ENCODE data around the gene REEP5.
"Not testable (repeated sequence)": the region's sequence is repeated elsewhere in the genome, so short reads cannot be mapped to it uniquely, and the experiment has no call there.

The REEP5 gene

DNA sequence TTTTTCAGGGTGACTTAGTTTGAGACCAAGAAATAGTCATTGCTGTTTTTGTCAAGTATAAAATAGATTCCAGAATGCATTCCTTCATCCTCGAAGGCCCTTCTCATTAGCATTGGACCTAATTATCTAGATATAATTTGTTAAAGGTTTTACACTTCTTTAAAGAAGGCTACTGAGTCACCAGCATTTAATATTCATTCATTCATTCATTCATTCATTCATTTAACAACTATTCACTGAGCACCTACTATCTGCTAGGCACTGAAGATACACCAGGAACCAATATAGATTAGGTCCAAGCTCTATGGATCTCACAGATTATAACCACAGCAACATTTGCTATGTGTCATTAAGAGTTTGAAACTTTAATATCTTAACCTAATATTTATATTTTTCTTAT, 11.1 kb upstream of the REEP5 start:
- DNase-seq (ENCODE audit: low spot score) = no peak

GRCh38 chr5:112931473-112931872, 9.4 kb upstream of the REEP5 start:
- no peak for DNase-seq (ENCODE audit: low spot score)

- no peak for DNase-seq (ENCODE audit: low spot score)
These were observed 8.0 kb upstream of the REEP5 start for GRCh38 chr5:112930082-112930344.

- no peak for DNase-seq (ENCODE audit: low spot score)
These were observed 7.5 kb upstream of the REEP5 start for GRCh38 chr5:112929336-112930081.

- DNase-seq (ENCODE audit: low spot score) = no peak
These were observed 2.0 kb upstream of the REEP5 start for GRCh38 chr5:112923988-112924387.

GRCh38 chr5:112923148-112923917, 1.3 kb upstream of the REEP5 start:
- DNase-seq (ENCODE audit: low spot score) = no peak

DNA sequence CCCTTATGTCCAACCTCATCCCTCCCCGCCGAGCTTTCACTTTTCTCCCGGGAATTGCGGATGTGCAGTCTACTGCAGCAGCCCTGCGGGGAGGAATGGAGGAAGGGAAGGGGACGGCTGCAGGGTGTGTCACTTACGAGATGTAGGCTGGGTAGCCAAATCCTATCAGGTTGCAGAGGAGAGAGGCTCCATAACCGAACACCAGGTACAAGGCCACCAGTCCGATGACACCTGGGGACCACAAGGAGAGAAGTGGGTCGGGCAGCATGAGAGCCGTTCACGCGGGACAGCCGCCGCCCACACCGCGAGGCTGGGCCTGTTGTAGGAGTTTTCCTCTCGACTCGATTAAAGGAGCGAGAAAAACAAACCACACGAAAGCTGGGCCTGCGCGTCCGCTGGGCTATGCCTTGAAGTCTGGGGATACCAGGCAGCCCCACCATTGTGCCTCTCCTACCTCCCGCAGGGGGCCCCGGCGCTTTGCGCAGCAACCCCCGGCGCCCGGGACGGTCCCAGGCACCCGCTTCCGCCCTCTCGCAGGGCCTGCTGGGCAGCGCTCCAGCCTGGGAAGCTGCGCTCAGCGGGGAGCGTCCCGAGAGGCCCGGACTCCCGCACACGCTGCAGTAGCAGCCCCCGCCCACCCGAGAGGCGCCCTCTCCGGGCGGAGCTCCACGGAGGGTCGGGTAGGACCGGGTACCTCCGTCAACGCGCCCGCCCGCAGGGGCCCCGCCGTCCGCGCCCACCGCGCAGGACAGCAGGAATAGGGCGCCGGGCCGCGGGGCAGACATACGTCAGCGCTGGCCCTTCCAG, 798 bp downstream of the REEP5 start:
- DNase-seq (ENCODE audit: low spot score) = peak; percentile 74

DNA sequence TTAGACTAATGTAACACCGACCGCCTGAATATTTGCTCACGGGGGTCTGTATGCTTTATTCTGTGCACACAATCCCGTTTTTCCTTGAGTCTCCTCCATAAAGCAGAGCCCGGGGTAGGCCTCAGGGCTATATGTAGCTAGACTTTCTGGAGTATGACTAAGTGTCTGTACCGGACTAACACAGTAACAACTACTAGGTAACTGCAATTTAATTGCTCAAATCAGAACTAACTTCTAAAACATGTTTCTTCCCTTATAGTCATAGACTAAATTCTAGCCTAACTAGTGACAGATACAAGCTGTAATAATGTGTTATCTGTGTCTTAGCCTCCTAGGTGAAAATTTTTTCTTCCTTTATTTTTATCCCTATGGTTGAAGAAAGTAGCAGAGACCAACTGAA, 2.1 kb downstream of the REEP5 start:
- DNase-seq (ENCODE audit: low spot score) = peak; percentile 20

GRCh38 chr5:112918679-112919078, 3.3 kb downstream of the REEP5 start:
- no peak for DNase-seq (ENCODE audit: low spot score)

GRCh38 chr5:112918136-112918535, 3.9 kb downstream of the REEP5 start:
- no peak for DNase-seq (ENCODE audit: low spot score)

- DNase-seq (ENCODE audit: low spot score) = peak; percentile 76
These were observed 4.5 kb downstream of the REEP5 start for GRCh38 chr5:112917453-112917995.

GRCh38 chr5:112915831-112916230, 6.2 kb downstream of the REEP5 start:
- DNase-seq (ENCODE audit: low spot score) = no peak

DNA sequence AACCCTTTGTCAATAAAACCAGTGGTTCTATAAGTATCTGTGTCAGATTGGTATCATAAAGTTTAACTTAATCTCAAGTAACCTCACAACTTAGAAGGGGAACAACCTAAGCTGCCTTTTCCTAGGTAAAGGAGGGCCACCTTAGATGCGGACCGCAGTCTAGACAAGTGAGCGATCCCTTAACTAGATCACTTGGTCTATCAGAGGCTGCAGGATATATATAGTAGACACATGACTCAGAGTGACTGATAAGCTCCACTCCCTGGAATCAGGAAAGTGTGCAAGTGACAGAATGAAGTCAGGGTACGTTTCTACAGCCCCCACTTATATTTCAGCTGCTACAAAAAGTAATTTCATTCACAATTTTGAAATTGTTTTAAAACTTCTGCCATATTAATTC, 7.4 kb downstream of the REEP5 start:
- DNase-seq (ENCODE audit: low spot score) = peak; percentile 38

- DNase-seq (ENCODE audit: low spot score) = no peak
These were observed 11.5 kb downstream of the REEP5 start for GRCh38 chr5:112910529-112910928.

GRCh38 chr5:112908854-112909253, 13.2 kb downstream of the REEP5 start:
- no peak for DNase-seq (ENCODE audit: low spot score)

GRCh38 chr5:112907166-112907631, 14.8 kb downstream of the REEP5 start:
- DNase-seq (ENCODE audit: low spot score) = no peak

DNA sequence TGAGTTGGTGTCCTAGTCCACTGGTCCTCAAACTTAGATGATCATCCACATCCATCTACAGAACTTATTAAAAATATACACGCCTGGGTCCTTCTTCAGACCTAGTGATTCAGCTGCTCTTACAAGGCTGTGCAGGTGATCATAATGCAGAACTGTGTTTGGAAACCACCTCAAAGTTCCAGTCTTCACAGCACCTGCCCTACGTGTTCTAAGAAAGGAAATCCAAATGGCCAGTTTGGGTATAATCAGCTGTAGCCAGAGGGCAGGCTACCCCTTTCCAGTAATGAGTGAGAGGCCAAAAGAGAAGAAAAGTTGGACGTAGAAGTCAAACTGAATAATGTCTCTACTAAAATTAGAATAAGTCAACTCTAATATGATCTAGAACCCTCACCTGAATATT, 15.4 kb downstream of the REEP5 start:
- DNase-seq (ENCODE audit: low spot score) = no peak

DNA sequence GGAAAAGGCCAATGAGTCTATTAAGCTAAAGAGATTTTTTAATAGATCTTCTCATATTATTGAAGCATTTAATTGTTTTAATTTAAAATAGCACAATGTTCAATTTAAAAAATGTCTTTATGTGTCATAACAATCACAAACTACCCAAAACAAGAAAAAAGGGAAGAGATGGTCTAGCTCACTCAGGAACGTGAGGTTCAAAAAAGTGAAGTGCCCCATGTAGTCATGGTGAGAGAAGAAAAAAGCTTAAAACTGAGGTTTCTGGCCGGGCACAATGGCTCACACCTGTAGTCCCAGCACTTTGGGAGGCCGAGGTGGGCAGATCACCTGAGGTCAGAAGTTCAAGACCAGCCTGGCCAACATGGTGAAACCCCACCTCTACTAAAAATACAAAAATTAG, 17.0 kb downstream of the REEP5 start:
- not testable (repeated sequence) for DNase-seq (ENCODE audit: low spot score)

DNA sequence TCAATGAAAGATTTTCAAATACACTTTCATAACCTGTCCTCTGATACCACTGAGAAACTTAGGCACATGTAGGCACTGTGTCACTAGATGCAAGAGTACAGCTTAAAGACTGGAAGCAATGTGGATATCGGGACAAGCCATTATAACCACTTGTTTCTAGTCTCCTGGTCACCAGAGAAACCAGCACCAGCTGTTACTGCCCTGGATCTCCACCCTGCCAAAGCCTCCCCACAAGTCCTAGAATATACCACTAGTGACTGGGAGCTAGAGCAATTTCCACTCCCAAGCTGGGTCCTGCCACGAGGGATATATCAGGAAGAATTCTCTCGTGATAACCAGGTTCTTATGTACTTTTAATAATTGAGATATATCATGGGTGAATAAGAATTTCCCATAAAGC, 19.5 kb downstream of the REEP5 start:
- DNase-seq (ENCODE audit: low spot score) = no peak

DNA sequence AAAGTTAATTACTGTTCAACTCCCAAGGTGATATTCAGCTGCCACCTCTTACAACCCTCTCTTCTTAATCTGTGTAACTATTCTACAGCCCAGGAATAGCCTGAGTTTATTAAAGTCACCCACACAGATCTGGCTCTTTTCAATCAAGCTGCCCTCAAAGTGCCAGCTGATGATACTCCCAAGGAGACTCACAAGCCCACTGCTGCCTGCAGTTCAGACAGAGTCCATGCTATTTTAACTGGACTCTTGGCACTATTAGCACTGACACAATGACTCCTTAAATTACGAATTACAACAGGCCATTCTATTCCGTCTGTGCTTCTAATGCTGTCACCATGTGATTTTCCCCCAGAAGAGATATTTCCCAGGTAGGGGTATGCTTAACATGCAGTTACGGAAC, 26.3 kb downstream of the REEP5 start:
- no peak for DNase-seq (ENCODE audit: low spot score)

DNA sequence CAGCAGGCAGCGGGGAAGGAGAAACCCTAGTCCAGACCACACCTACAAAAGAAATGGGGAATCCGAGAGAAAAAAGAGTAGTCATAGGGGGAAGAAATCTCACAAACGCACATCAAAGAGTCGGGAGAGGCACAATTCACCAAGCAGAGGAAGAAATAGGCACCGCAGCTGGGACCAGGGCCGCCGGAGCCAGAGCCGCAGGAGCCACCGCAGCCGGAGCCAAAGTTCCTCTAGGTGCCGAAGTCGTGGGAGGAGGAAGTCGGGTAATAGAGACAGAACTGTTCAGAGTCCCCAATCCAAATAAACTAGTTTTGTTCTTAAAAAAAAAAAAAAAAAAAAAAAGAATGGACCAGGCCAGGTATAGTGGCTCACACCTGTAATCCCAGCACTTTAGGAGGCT, 29.3 kb downstream of the REEP5 start:
- no peak for DNase-seq (ENCODE audit: low spot score)

DNA sequence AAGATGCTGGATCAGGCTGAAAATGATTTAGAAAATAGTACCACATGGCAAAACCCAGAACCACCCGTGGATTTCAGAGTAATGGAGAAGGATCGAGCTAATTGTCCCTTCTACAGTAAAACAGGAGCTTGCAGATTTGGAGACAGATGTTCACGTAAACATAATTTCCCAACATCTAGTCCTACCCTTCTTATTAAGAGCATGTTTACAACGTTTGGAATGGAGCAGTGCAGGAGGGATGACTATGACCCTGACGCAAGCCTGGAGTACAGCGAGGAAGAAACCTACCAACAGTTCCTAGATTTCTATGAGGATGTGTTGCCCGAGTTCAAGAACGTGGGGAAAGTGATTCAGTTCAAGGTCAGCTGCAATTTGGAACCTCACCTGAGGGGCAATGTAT, 30.0 kb downstream of the REEP5 start:
- DNase-seq (ENCODE audit: low spot score) = not testable (repeated sequence)

DNA sequence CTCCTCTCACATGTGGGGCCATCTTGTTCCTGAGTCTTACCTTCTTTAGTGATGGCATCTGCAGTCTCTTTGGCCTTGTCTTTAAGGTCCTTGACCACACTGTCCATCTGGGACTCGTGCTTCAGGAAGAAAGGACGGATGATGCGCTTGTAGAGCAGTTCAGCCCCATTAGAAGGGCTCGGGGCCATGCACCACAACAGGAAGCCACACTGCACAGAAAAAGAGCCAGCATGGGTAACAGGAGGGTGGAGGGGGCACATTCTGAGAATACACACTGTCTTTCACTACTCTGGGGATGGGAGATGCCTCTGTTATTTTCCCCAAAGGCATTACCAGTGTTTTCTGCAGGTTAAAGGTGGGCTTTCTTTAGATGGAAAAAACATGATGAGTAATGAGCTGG, 35.1 kb downstream of the REEP5 start:
- DNase-seq (ENCODE audit: low spot score) = no peak

Measured in RKO (cell line).